ENCODE measurements around the gene CHRNA4. TPM values are rescaled to one million over a fixed set of nuclear protein-coding genes. Genes with fewer than 3 reads are reported as not detected.

Gene CHRNA4
- polyA plus RNA-seq, 1 donor = 0.25 TPM

GRCh38 chr20:63377256-63377941 is 16.2 kb upstream of the CHRNA4 start:
- no peak for DNase-seq

GRCh38 chr20:63376283-63377250 is 15.4 kb upstream of the CHRNA4 start:
- no peak for DNase-seq

GRCh38 chr20:63375438-63375837 is 14.3 kb upstream of the CHRNA4 start:
- DNase-seq = no peak

GRCh38 chr20:63374504-63374903 is 13.4 kb upstream of the CHRNA4 start:
- DNase-seq = no peak

- no peak for DNase-seq
Measured at GRCh38 chr20:63373996-63374395, 12.8 kb upstream of the CHRNA4 start.

- DNase-seq = no peak
Measured at GRCh38 chr20:63372971-63373885, 12.1 kb upstream of the CHRNA4 start.

GRCh38 chr20:63371291-63371865 is 10.2 kb upstream of the CHRNA4 start:
- no peak for DNase-seq

GRCh38 chr20:63370618-63371187 is 9.6 kb upstream of the CHRNA4 start:
- DNase-seq = no peak

- DNase-seq = no peak
Measured at GRCh38 chr20:63369724-63370617, 8.8 kb upstream of the CHRNA4 start.

GRCh38 chr20:63369024-63369530 is 7.9 kb upstream of the CHRNA4 start:
- DNase-seq = no peak

GRCh38 chr20:63368151-63368550 is 7.0 kb upstream of the CHRNA4 start:
- DNase-seq = no peak

GRCh38 chr20:63367446-63368055 is 6.4 kb upstream of the CHRNA4 start:
- DNase-seq = no peak

GRCh38 chr20:63366390-63367365 is 5.5 kb upstream of the CHRNA4 start:
- no peak for DNase-seq

- DNase-seq = no peak
Measured at GRCh38 chr20:63365601-63366389, 4.6 kb upstream of the CHRNA4 start.

- no peak for DNase-seq
Measured at GRCh38 chr20:63364801-63365585, 3.8 kb upstream of the CHRNA4 start.

GRCh38 chr20:63363981-63364561 is 2.9 kb upstream of the CHRNA4 start:
- no peak for DNase-seq

Data from hindlimb muscle (tissue), 1 donor.